ENCODE results near the gene TAF4. TPM values are rescaled to one million over a fixed set of nuclear protein-coding genes. Genes with fewer than 3 reads are reported as not detected.
A peak's percentile ranks its signal among the peaks of the same experiment; 100 is the strongest.

The TAF4 gene
- total RNA-seq, 1 experiment from 2014 or later: 21.0 TPM

DNA sequence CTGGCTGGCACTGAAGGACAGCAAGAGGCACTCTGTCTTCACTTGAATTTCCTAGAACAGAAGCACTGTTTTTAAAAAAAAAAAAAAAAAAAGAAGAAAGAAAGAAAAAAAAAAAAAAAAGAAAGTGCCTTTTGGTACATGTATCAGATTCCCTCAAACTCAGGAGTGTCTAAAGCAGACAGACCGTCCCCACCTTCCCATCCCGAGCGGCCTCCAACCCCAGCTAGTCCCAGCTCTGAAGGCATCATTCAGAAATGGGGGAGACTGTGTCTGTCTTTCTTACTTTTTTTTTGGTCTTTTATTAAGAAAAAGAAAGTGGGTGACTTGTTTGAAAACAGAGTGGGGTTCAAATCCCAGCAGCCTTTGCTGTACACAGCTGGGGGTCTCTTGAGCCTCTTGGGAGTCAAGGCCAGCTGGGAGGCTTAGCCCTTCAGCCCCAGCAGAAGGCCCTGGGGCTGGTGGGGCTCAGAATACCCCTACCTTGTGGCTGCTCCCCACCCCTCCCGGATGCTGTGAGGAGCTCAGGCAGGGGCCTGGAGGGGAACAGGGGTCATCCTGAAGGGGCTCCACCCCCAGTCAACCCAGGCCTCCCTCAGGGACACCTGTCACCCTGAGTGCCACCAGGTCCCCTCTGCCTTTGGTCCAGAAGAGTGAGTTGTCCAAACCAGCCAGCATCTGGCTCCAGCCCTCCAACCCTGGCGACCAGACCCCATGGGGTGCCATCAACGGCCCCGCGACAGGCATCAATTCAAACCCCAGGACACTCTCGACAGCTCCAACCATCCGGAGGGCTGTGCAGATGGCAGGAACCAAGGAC lies 128.3 kb downstream of the TAF4 start:
- ChIA-PET POLR2A (no interaction called here), CTCF (no interaction called here)
- no peak for DNase-seq (ENCODE audit: low read depth, low spot score)
- H3K4me1 ChIP-seq (ENCODE audit: control insufficient read depth, insufficient read depth, low read length): no peaks in the 10 kb centered on the region
- H3K9me3 ChIP-seq (ENCODE audit: control insufficient read depth, insufficient read depth, low read depth, low read length): no peaks in the 10 kb centered on the region
- H3K4me3 ChIP-seq (ENCODE audit: low read depth in 2 of 2, low read length in 2 of 2): no peak overlapping the region
- ATAC-seq: 0 out of 2 replicates have a peak, but pooled peaks have one; percentile 9
- intact Hi-C loops (cut with micrococcal nuclease; ENCODE audit: unreplicated experiment): no loop called here
- no TSS peak for BruUV-seq (replicated peaks)
- no peak overlapping the region for H3K27ac ChIP-seq (ENCODE audit: low read length)
- no peaks in the 10 kb centered on the region for H3K27me3 ChIP-seq (ENCODE audit: control insufficient read depth, insufficient read depth, low read length)
- in situ Hi-C loops (cut with HindIII; ENCODE audit: low pct_unique_long_range_greater_than_20kb, low sequenced_read_pairs): no loop called here
- H3K36me3 ChIP-seq (ENCODE audit: control insufficient read depth, insufficient read depth, low read length): no peaks in the 10 kb centered on the region
- TF ChIP-seq TCF7L2 (IDR thresholded peaks at IDR 0.05; ENCODE audit: low read depth, low read length) (no peak), SIN3A (IDR thresholded peaks at IDR 0.05; ENCODE audit: borderline replicate concordance, insufficient read depth, low read depth, low read length) (no peak), POLR2AphosphoS5 (IDR thresholded peaks at IDR 0.05; ENCODE audit: low read depth, low read length) (no peak)
- TF ChIP-seq, protein P1, sequence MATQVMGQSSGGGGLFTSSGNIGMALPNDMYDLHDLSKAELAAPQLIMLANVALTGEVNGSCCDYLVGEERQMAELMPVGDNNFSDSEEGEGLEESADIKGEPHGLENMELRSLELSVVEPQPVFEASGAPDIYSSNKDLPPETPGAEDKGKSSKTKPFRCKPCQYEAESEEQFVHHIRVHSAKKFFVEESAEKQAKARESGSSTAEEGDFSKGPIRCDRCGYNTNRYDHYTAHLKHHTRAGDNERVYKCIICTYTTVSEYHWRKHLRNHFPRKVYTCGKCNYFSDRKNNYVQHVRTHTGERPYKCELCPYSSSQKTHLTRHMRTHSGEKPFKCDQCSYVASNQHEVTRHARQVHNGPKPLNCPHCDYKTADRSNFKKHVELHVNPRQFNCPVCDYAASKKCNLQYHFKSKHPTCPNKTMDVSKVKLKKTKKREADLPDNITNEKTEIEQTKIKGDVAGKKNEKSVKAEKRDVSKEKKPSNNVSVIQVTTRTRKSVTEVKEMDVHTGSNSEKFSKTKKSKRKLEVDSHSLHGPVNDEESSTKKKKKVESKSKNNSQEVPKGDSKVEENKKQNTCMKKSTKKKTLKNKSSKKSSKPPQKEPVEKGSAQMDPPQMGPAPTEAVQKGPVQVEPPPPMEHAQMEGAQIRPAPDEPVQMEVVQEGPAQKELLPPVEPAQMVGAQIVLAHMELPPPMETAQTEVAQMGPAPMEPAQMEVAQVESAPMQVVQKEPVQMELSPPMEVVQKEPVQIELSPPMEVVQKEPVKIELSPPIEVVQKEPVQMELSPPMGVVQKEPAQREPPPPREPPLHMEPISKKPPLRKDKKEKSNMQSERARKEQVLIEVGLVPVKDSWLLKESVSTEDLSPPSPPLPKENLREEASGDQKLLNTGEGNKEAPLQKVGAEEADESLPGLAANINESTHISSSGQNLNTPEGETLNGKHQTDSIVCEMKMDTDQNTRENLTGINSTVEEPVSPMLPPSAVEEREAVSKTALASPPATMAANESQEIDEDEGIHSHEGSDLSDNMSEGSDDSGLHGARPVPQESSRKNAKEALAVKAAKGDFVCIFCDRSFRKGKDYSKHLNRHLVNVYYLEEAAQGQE (IDR thresholded peaks at IDR 0.05; ENCODE audit: insufficient read depth in 1 of 2, low read depth in 2 of 2, low read length in 1 of 2): no peak
- TF ChIP-seq, protein P2, sequence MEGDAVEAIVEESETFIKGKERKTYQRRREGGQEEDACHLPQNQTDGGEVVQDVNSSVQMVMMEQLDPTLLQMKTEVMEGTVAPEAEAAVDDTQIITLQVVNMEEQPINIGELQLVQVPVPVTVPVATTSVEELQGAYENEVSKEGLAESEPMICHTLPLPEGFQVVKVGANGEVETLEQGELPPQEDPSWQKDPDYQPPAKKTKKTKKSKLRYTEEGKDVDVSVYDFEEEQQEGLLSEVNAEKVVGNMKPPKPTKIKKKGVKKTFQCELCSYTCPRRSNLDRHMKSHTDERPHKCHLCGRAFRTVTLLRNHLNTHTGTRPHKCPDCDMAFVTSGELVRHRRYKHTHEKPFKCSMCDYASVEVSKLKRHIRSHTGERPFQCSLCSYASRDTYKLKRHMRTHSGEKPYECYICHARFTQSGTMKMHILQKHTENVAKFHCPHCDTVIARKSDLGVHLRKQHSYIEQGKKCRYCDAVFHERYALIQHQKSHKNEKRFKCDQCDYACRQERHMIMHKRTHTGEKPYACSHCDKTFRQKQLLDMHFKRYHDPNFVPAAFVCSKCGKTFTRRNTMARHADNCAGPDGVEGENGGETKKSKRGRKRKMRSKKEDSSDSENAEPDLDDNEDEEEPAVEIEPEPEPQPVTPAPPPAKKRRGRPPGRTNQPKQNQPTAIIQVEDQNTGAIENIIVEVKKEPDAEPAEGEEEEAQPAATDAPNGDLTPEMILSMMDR (IDR thresholded peaks at IDR 0.05): no peak

DNA sequence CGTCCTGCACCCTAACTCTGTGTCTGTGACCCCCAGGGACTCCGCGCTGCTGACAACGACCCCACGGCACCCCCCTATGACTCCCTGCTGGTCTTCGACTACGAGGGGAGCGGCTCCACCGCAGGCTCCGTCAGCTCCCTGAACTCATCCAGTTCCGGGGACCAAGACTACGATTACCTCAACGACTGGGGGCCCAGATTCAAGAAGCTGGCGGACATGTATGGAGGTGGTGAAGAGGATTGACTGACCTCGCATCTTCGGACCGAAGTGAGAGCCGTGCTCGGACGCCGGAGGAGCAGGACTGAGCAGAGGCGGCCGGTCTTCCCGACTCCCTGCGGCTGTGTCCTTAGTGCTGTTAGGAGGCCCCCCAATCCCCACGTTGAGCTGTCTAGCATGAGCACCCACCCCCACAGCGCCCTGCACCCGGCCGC lies 129.0 kb downstream of the TAF4 start:
- Histone ChIP-seq H3K27ac (ENCODE audit: low read length) (no peak overlapping the region), H3K36me3 (ENCODE audit: control insufficient read depth, insufficient read depth, low read length) (no peaks in the 10 kb centered on the region), H3K27me3 (ENCODE audit: control insufficient read depth, insufficient read depth, low read length) (no peaks in the 10 kb centered on the region), H3K4me3 (ENCODE audit: low read depth in 2 of 2, low read length in 2 of 2) (no peak overlapping the region), H3K9me3 (ENCODE audit: control insufficient read depth, insufficient read depth, low read depth, low read length) (no peaks in the 10 kb centered on the region), H3K4me1 (ENCODE audit: control insufficient read depth, insufficient read depth, low read length) (no peaks in the 10 kb centered on the region)
- POLR2A ChIA-PET: no interaction called here
- in situ Hi-C loops (cut with HindIII; ENCODE audit: low pct_unique_long_range_greater_than_20kb, low sequenced_read_pairs) (no loop called here), intact Hi-C loops (cut with micrococcal nuclease; ENCODE audit: unreplicated experiment) (no loop called here)
- no TSS peak for BruUV-seq (replicated peaks)
- DNase-seq (ENCODE audit: low read depth, low spot score): no peak
- CTCF ChIA-PET: no interaction called here
- TF ChIP-seq POLR2AphosphoS5 (IDR thresholded peaks at IDR 0.05; ENCODE audit: low read depth, low read length) (no peak), SIN3A (IDR thresholded peaks at IDR 0.05; ENCODE audit: borderline replicate concordance, insufficient read depth, low read depth, low read length) (no peak), TCF7L2 (IDR thresholded peaks at IDR 0.05; ENCODE audit: low read depth, low read length) (no peak)
- TF ChIP-seq, protein P2 (IDR thresholded peaks at IDR 0.05): no peak
- TF ChIP-seq, protein P1 (IDR thresholded peaks at IDR 0.05; ENCODE audit: insufficient read depth in 1 of 2, low read depth in 2 of 2, low read length in 1 of 2): no peak
- no peak for ATAC-seq

All from Panc1 (cell line).